ENCODE results near the gene PAPSS1. TPM values are rescaled to one million over a fixed set of nuclear protein-coding genes. Genes with fewer than 3 reads are reported as not detected.

PAPSS1 gene
- total and polyA plus RNA-seq, 2 donors (not counting 3 experiments of a cell fraction or from before 2014, with no cell fraction given): 69.6 to 77.2 TPM

- DNase-seq (ENCODE audit: low read depth, low spot score) (no peak), FAIRE-seq (no peak)
- BruUV-seq (replicated peaks): no TSS peak
- no peaks in the 10 kb centered on the region for H3K9me1 ChIP-seq (replicated peaks; ENCODE audit: control insufficient read depth, extremely low read depth, insufficient read depth, low read length)
- H3K79me2 ChIP-seq (ENCODE audit: control insufficient read depth, insufficient read depth, low read length): peaks cover 11% of the 10 kb centered on the region
- no peak overlapping the region for H3K4me2 ChIP-seq (ENCODE audit: insufficient read depth, low read length)
- dilution Hi-C loops (cut with MboI; ENCODE audit: extremely low pct_ligation_motif_present, low sequenced_read_pairs): no loop called here
- H3K9me3 ChIP-seq (replicated peaks; ENCODE audit: control insufficient read depth, insufficient read depth, low read length): no peaks in the 10 kb centered on the region
- no peaks in the 10 kb centered on the region for H4K20me1 ChIP-seq (replicated peaks; ENCODE audit: control insufficient read depth, extremely low read depth, insufficient read depth, low read length)
- TF ChIP-seq EZH2 (IDR thresholded peaks at IDR 0.05; ENCODE audit: borderline replicate concordance, low read depth, low read length, severe bottlenecking) (no peak), MAX (IDR thresholded peaks at IDR 0.05; ENCODE audit: insufficient read depth, insufficient read length) (no peak), POLR2A (IDR thresholded peaks at IDR 0.05; ENCODE audit: low read depth, low read length) (no peak), CTCF (IDR thresholded peaks at IDR 0.05; ENCODE audit: extremely low read depth in 1 of 2, insufficient read depth in 1 of 2, low read depth in 1 of 2, low read length in 2 of 2) (no peak), MYC (IDR thresholded peaks at IDR 0.05; ENCODE audit: low read depth, low read length) (no peak), POLR2AphosphoS5 (IDR thresholded peaks at IDR 0.05; ENCODE audit: insufficient read depth, low read depth, low read length) (no peak), JUN (IDR thresholded peaks at IDR 0.05; ENCODE audit: borderline replicate concordance, insufficient read depth, insufficient read length, low read depth) (no peak), GATA2 (IDR thresholded peaks at IDR 0.05; ENCODE audit: insufficient read depth, insufficient read length, low read depth, low read length) (no peak), FOS (IDR thresholded peaks at IDR 0.05; ENCODE audit: borderline replicate concordance, insufficient read depth, low read length) (no peak)
- peaks cover 28% of the 10 kb centered on the region for H3K4me1 ChIP-seq (ENCODE audit: control insufficient read depth, extremely low read depth, insufficient read depth, low read length)
- H2AFZ ChIP-seq (ENCODE audit: low read depth, low read length): no peak overlapping the region
- no peak overlapping the region for H3K4me3 ChIP-seq (replicated peaks in 1 of 3; ENCODE audit: insufficient read depth in 1 of 3, low read depth in 1 of 3, low read length in 3 of 3)
- intact Hi-C loops (cut with micrococcal nuclease): no loop called here
- H3K36me3 ChIP-seq (ENCODE audit: control insufficient read depth in 2 of 2, extremely low read depth in 1 of 2, insufficient read depth in 2 of 2, low read length in 2 of 2): no peaks in the 10 kb centered on the region
- ChIA-PET CTCF (interaction anchor here (1.3 kb wide), 1 partner anchor 17 kb away, joined by 3 read pairs; no protein-coding TSS in a partner anchor), POLR2A (no interaction called here)
- no peaks in the 10 kb centered on the region for H3K27me3 ChIP-seq (ENCODE audit: control insufficient read depth in 2 of 2, insufficient read depth in 2 of 2, low read length in 2 of 2)
- no peak overlapping the region for H3K9ac ChIP-seq (replicated peaks; ENCODE audit: extremely low read depth, insufficient read depth, low read length)
- H3K27ac ChIP-seq (ENCODE audit: insufficient read depth, low read depth, low read length): no peak overlapping the region
These were observed 18.5 kb downstream of the PAPSS1 start for GRCh38 chr4:107701565-107701964.
